ENCODE results near the gene TEKT5. TPM values are rescaled to one million over a fixed set of nuclear protein-coding genes. Genes with fewer than 3 reads are reported as not detected.
"Not testable (repeated sequence)": the region's sequence is repeated elsewhere in the genome, so short reads cannot be mapped to it uniquely, and the experiment has no call there.

TEKT5 gene
- polyA plus RNA-seq, 3 donors, result 0.16 to 0.36 (median 0.26) TPM

- no peak for DNase-seq (ENCODE audit: extremely low read depth in 1 of 11, low read depth in 9 of 11, low spot score in 4 of 11)
Observed at GRCh38 chr16:10642964-10643363, 51.8 kb downstream of the TEKT5 start.

- no peak for DNase-seq (ENCODE audit: extremely low read depth in 1 of 11, low read depth in 9 of 11, low spot score in 4 of 11)
Observed at GRCh38 chr16:10641953-10642949, 52.5 kb downstream of the TEKT5 start.

GRCh38 chr16:10641555-10641952 lies 53.2 kb downstream of the TEKT5 start:
- DNase-seq (ENCODE audit: extremely low read depth in 1 of 11, low read depth in 9 of 11, low spot score in 4 of 11), result no peak

- DNase-seq (ENCODE audit: extremely low read depth in 1 of 11, low read depth in 9 of 11, low spot score in 4 of 11), result no peak
Observed at GRCh38 chr16:10640934-10641333, 53.8 kb downstream of the TEKT5 start.

GRCh38 chr16:10638101-10638500 lies 56.6 kb downstream of the TEKT5 start:
- no peak for DNase-seq (ENCODE audit: extremely low read depth in 1 of 11, low read depth in 9 of 11, low spot score in 4 of 11)

DNA sequence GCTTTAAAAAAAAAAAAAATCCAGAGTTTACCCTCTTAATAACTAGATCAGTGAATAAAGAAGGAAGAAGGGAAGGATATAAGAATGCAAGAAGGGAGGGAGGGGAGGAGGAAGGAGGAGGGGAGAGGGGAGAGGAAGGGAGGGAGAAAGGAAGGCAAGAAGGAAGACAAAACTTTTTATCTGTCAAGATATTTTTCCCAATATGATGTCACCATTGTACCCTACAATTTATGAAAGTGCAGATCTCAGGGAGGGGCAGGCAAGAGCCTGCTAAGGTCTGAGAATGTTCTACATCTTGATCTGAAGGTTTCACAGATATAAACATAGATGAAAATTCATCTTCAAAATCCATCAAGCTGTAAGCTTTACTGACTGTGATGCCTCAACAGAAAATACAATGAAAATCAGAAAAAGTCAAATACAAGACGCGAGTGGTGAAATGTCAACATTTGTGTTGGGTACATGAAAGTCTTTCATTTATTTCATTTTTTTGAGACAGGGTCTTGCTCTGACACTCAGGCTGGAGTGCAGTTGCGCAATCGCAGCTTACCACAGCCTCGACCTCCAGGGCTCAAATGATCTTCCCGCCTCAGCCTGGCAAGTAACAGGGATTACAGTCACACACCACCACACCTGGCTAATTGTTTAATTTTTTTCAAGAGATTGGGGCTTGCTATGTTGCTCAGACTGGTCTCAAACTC lies 57.2 kb downstream of the TEKT5 start:
- no peak for DNase-seq (ENCODE audit: extremely low read depth in 1 of 11, low read depth in 9 of 11, low spot score in 4 of 11)

DNA sequence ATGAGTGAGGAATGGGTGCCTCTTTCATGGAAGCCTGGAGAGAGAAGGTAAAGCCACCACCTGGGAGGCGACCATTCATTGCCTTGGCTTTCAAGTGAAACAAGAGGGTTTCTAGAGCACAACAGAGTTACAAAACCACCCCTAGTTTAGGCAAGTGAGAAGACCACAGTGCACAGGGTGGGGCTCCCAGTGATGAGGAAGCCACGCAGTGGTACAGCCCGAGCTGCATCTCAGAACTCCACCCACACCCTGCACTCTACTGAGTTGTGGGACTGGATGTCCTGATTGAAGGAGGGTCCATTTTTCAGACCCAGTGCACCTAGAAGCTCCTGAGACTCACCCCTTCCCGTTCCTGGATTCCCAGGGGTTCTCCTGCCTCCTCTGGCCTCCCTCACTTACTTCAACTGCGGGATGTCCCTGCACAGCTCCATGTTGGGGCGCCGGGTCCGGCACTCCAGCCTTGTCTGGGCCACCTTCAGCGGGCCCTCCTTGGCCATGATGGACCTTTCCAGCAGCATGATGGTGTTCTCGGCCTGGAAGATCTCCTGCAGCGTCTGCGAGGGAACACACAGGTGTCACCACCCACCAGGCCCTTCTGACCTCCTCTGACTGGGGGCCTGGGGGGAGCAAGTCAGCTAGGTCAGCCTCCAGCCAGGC lies 59.2 kb downstream of the TEKT5 start:
- DNase-seq (ENCODE audit: extremely low read depth in 1 of 11, low read depth in 9 of 11, low spot score in 4 of 11), result no peak

DNA sequence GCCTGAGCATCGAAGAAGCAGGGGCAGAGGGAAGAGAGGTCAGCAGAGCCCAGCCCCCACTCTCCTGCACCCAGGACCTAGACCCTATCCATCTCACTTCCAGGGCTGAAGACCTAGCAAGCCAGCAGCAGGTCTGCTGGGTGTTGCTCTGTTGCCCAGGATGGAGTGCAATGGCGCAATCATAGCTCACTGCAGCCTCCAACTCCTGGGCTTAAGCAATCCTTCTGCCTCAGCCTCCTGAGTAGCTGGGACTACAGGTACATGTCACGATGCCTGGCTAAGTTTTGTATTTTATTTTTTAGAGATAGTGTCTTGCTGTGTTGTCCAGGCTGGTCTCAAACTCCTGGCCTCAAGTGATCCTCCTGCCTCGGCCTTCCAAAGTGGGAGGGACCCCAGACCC lies 61.3 kb downstream of the TEKT5 start:
- DNase-seq (ENCODE audit: extremely low read depth in 1 of 11, low read depth in 9 of 11, low spot score in 4 of 11), result not testable (repeated sequence)

DNA sequence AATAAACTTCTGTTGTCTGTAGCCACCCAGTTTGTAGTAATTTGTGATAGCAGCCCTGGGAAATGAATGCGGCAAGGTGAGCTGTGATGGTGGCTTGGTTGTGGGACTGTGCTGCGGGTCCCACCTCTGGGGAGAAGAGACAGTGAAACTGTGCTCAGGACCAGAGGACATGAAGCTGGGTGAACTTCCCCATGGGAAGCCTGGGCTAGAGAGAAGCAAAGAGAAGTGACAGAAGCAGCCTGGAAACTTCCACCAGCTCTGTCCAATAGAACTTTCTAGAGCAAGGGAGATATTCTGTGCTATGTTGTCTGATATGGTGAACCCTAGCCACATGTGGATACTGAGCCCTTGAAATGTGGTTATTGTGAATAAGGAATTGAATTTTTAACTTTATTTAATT lies 62.8 kb downstream of the TEKT5 start:
- no peak for DNase-seq (ENCODE audit: extremely low read depth in 1 of 11, low read depth in 9 of 11, low spot score in 4 of 11)

- DNase-seq (ENCODE audit: extremely low read depth in 1 of 11, low read depth in 9 of 11, low spot score in 4 of 11), result no peak
Observed at GRCh38 chr16:10629592-10629963, 65.2 kb downstream of the TEKT5 start.

DNA sequence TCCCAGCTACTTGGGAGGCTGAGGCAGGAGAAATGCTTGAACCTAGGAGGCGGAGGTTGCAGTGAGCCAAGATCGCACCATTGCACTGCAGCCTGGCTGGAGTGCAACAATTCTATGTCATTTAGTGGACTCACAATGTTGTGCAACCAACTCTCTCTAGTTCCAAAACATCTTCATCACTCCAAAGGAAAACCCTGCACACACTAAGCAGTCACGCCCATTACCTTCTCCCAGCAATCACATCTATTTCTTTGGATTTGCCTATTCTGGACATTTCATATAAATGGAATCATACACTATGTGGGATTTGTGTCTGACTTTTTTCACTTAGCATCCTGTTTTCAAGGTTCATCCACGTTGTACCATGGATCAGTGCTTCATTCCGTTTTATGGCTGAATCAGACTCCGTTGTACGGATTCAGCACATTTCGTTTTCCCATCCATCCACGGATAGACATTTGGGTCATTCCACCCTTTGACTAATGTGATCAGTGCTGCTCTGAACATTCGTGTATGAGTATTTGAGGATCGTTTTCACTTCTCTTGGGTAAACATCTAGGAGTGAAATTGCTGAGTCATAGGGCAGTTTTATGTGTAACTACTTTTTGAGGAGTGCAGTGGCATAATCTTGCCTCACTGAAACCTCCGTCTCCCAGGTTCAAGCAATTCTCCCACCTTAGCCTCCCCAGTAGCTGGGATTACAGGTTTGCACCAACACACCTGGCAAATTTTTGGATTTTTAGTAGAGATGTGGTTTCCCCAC lies 69.0 kb downstream of the TEKT5 start:
- no peak for DNase-seq (ENCODE audit: extremely low read depth in 1 of 11, low read depth in 9 of 11, low spot score in 4 of 11)

DNA sequence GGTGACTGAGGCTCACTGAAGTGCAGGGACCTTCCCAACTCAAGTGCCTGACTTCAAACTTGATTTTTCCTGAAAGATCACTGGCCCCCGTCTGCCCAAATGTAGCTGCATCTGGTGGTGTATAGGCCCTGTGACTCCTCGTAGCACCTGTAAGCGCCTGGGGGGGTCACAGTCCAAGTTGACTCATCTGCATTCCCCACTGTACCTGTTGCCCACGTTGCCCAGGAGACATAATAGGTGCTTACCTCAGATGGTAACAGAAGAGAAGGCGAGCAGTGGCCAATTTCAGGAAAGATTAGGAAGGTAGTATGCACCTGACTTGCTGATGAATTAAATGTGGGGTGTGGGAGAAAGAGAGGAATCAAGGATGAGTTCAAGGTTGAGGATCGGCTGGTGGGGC lies 70.2 kb downstream of the TEKT5 start:
- DNase-seq (ENCODE audit: extremely low read depth in 1 of 11, low read depth in 9 of 11, low spot score in 4 of 11), result no peak

- no peak for DNase-seq (ENCODE audit: extremely low read depth in 1 of 11, low read depth in 9 of 11, low spot score in 4 of 11)
Observed at GRCh38 chr16:10623059-10623458, 71.7 kb downstream of the TEKT5 start.

- no peak for DNase-seq (ENCODE audit: extremely low read depth in 1 of 11, low read depth in 9 of 11, low spot score in 4 of 11)
Observed at GRCh38 chr16:10622036-10622921, 72.5 kb downstream of the TEKT5 start.

GRCh38 chr16:10621216-10621949 lies 73.3 kb downstream of the TEKT5 start:
- not testable (repeated sequence) for DNase-seq (ENCODE audit: extremely low read depth in 1 of 11, low read depth in 9 of 11, low spot score in 4 of 11)

- no peak for DNase-seq (ENCODE audit: extremely low read depth in 1 of 11, low read depth in 9 of 11, low spot score in 4 of 11)
Observed at GRCh38 chr16:10620120-10620519, 74.6 kb downstream of the TEKT5 start.

DNA sequence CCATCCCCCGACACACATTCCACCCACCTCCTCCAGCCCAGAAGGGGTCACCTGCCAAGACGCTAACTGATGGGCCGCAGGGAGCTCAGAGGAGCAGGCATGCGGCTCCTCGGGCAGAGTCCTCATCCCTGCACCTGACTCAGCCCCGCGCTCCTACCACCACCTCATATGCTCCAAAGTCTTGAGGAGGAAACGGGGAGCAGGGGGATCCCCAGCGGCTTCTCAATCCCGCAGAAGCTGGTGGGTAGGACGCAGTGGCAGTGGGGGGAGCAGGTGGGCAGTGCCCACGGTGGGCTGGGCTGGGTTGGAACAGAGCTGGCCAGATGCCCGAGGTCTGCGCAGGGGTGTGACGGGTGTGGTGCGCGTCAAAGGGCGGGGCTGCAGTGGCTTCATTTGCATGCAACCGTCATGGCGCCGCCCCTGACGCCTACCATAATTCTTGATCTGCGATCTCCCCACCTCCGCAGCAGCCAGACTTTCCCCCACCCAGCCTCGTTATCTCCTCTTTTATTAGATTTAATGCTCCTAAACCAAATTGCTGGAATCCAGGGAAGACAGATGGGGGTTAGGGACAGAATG lies 75.4 kb downstream of the TEKT5 start:
- peak in 3 of 11 donors; percentile 16 to 59 (median 28) for DNase-seq (ENCODE audit: extremely low read depth in 1 of 11, low read depth in 9 of 11, low spot score in 4 of 11)
